ENCODE results near the gene UGT1A6. TPM values are rescaled to one million over a fixed set of nuclear protein-coding genes. Genes with fewer than 3 reads are reported as not detected.

Gene UGT1A6
- total and polyA plus RNA-seq, 2 of the 13 experiments (the other 11 are each of a cell fraction or from before 2014, with no cell fraction given) = 0.25 TPM; not detected in 1

DNA sequence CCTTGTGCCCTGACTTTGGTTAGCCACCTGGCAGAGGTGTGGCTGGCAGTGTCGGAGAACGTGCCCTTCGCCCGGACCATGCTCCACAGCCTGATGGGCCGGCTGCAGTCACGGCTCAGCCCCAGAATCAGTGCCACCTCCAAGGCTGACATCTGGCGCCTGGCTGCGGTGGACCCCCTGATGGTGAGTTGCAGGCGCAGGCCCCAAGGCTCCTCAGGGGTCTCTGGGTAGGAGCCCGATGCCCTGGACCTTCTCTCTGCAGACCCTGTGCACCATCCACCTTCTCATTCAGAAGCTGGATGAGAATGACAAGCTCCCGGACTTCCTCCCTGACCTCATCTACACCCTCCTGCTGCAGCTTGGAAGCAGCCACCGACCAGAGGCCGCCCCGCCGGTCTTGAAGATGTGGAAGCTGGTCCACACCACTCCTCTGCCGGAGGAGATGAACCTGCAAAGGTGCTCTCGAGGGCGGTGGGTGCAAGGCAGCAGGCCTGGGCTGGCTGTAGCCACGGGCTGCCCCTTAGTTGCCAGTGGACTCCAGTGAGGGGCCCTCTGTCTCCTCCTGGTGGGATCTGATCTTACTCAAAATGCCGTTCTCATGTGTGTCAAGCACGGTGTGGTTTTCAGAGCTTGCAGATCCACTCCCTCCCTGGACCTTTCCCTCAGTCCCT lies 129.5 kb downstream of the UGT1A6 start (continued):
- TF ChIP-seq NR3C1 (CRISPR knock-in tag; IDR thresholded peaks at IDR 0.05) = no peak

Other genes with a start within 250 kb of the UGT1A6 start
- 41.0 and 57.2 TPM in 2 replicates for gene USP40, start 126.1 kb upstream of the UGT1A6 start, total RNA-seq (2016; rRNA removed; fragmentation: Illumina TruSeq; extraction: Trizol)
- 40.2 and 46.3 TPM in 2 replicates for gene USP40, start 126.1 kb upstream of the UGT1A6 start, polyA plus RNA-seq (2011; rRNA removed)
- not detected in 2 replicates for gene UGT1A8, start 75.3 kb upstream of the UGT1A6 start, total RNA-seq (2016; rRNA removed; fragmentation: Illumina TruSeq; extraction: Trizol)
- not detected in 2 replicates for gene UGT1A8, start 75.3 kb upstream of the UGT1A6 start, polyA plus RNA-seq (2011; rRNA removed)
- 0.10 TPM in 1 of 2 replicates, not detected in the other for gene UGT1A10, start 56.4 kb upstream of the UGT1A6 start, total RNA-seq (2016; rRNA removed; fragmentation: Illumina TruSeq; extraction: Trizol)
- gene UGT1A10, start 56.4 kb upstream of the UGT1A6 start, polyA plus RNA-seq (2011; rRNA removed) = 0.07 TPM in 1 of 2 replicates, not detected in the other
- gene UGT1A9, start 21.0 kb upstream of the UGT1A6 start, total RNA-seq (2016; rRNA removed; fragmentation: Illumina TruSeq; extraction: Trizol) = not detected in 2 replicates
- 0.07 TPM in 1 of 2 replicates, not detected in the other for gene UGT1A9, start 21.0 kb upstream of the UGT1A6 start, polyA plus RNA-seq (2011; rRNA removed)
- not detected in 2 replicates for gene UGT1A7, start 11.0 kb upstream of the UGT1A6 start, total RNA-seq (2016; rRNA removed; fragmentation: Illumina TruSeq; extraction: Trizol)
- not detected in 2 replicates for gene UGT1A7, start 11.0 kb upstream of the UGT1A6 start, polyA plus RNA-seq (2011; rRNA removed)
- gene UGT1A5, start 20.0 kb downstream of the UGT1A6 start, total RNA-seq (2016; rRNA removed; fragmentation: Illumina TruSeq; extraction: Trizol) = not detected in 2 replicates
- gene UGT1A5, start 20.0 kb downstream of the UGT1A6 start, polyA plus RNA-seq (2011; rRNA removed) = not detected in 2 replicates
- gene UGT1A4, start 25.8 kb downstream of the UGT1A6 start, total RNA-seq (2016; rRNA removed; fragmentation: Illumina TruSeq; extraction: Trizol) = not detected in 2 replicates
- not detected in 2 replicates for gene UGT1A4, start 25.8 kb downstream of the UGT1A6 start, polyA plus RNA-seq (2011; rRNA removed)
- 0.11 TPM in 1 of 2 replicates, not detected in the other for gene UGT1A3, start 36.2 kb downstream of the UGT1A6 start, total RNA-seq (2016; rRNA removed; fragmentation: Illumina TruSeq; extraction: Trizol)
- gene UGT1A3, start 36.2 kb downstream of the UGT1A6 start, polyA plus RNA-seq (2011; rRNA removed) = 0.39 TPM in 1 of 2 replicates, not detected in the other
- 0.22 and 0.69 TPM in 2 replicates for gene UGT1A1, start 67.4 kb downstream of the UGT1A6 start, total RNA-seq (2016; rRNA removed; fragmentation: Illumina TruSeq; extraction: Trizol)
- 0.75 and 3.6 TPM in 2 replicates for gene UGT1A1, start 67.4 kb downstream of the UGT1A6 start, polyA plus RNA-seq (2011; rRNA removed)
- gene MROH2A, start 85.4 kb downstream of the UGT1A6 start, total RNA-seq (2016; rRNA removed; fragmentation: Illumina TruSeq; extraction: Trizol) = 0.04 TPM in 1 of 2 replicates, not detected in the other
- 0.03 and 0.07 TPM in 2 replicates for gene MROH2A, start 85.4 kb downstream of the UGT1A6 start, polyA plus RNA-seq (2011; rRNA removed)
- 36.3 and 45.9 TPM in 2 replicates for gene HJURP, start 161.6 kb downstream of the UGT1A6 start, total RNA-seq (2016; rRNA removed; fragmentation: Illumina TruSeq; extraction: Trizol)
- gene HJURP, start 161.6 kb downstream of the UGT1A6 start, polyA plus RNA-seq (2011; rRNA removed) = 26.0 and 43.9 TPM in 2 replicates
- not detected in 2 replicates for gene TRPM8, start 224.5 kb downstream of the UGT1A6 start, total RNA-seq (2016; rRNA removed; fragmentation: Illumina TruSeq; extraction: Trizol)
- gene TRPM8, start 224.5 kb downstream of the UGT1A6 start, polyA plus RNA-seq (2011; rRNA removed) = 0.08 and 0.12 TPM in 2 replicates

Measured in HepG2 (cell line).